ENCODE data around the gene SEPTIN12.

GRCh38 chr16:4749700-4750257, 38.4 kb downstream of the SEPTIN12 start:
- TF ChIP-seq CTCF (IDR thresholded peaks at IDR 0.05; ENCODE audit: low read length) (no peak), EZH2 (IDR thresholded peaks at IDR 0.05; ENCODE audit: borderline replicate concordance, low read length) (no peak)

Measured in OCI-LY1 (cell line).